GM06990 (cell line): ENCODE data around the gene PPA1.

Experiments
- DNase-seq: peaks from one replicate; pipeline ENCODE4 v3.0.0-alpha.2; 2011; ENCODE audit not compliant: insufficient read length; ENCODE audit errors: extremely low read depth
- H3K27me3 ChIP-seq: replicated peaks from 2 replicates; pipeline ENCODE4 v1.6.0; 2011; ENCODE audit warnings: low read length; ENCODE audit not compliant: control insufficient read depth, insufficient read depth
- H3K36me3 ChIP-seq: 2 replicates; pipeline ENCODE4 v1.5.1; 2011; ENCODE audit warnings: low read length; ENCODE audit not compliant: control insufficient read depth, insufficient read depth
- H3K4me3 ChIP-seq: replicated peaks from 2 replicates; pipeline ENCODE4 v1.5.1; 2011; ENCODE audit warnings: low read depth, mild to moderate bottlenecking, control low read depth, low read length
- CTCF ChIP-seq: IDR thresholded peaks from 2 replicates; pipeline ENCODE4 v1.5.1; 2011; ENCODE audit warnings: low read length, control low read depth, mild to moderate bottlenecking, inconsistent platforms; ENCODE audit not compliant: insufficient read depth, poor library complexity, severe bottlenecking

The PPA1 gene

GRCh38 chr10:70272925-70273316 lies 39.7 kb upstream of the PPA1 start:
- Histone ChIP-seq H3K4me3 (no peak overlapping the region), H3K27me3 (no peaks in the 10 kb centered on the region), H3K36me3 (no peaks in the 10 kb centered on the region)
- TF ChIP-seq CTCF, result peak; percentile 57
- peak; percentile 64 for DNase-seq

GRCh38 chr10:70271996-70272924 lies 39.0 kb upstream of the PPA1 start:
- Histone ChIP-seq H3K4me3 (no peak overlapping the region), H3K36me3 (no peaks in the 10 kb centered on the region), H3K27me3 (no peaks in the 10 kb centered on the region)
- no peak for DNase-seq
- no peak for TF ChIP-seq CTCF

DNA sequence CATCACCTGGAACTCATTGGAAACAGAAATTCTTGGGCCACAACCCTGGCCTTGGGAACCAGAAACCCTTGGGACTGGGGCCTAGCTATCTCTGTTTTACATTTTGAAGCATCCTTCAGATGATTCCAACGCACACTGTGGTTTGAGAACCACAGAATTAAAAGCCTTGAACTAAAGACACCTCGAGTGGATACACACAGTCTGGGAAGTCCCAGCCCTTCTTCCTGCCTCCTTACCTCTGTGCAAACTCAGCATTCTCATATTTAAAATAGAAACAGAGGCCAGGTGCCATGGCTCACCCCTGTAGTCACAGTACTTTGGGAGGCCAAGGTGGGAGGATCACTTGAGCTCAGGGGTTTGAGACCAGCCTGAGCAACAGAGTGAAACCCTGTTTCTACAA lies 37.7 kb upstream of the PPA1 start:
- Histone ChIP-seq H3K27me3 (no peaks in the 10 kb centered on the region), H3K36me3 (no peaks in the 10 kb centered on the region), H3K4me3 (no peak overlapping the region)
- no peak for TF ChIP-seq CTCF
- no peak for DNase-seq

DNA sequence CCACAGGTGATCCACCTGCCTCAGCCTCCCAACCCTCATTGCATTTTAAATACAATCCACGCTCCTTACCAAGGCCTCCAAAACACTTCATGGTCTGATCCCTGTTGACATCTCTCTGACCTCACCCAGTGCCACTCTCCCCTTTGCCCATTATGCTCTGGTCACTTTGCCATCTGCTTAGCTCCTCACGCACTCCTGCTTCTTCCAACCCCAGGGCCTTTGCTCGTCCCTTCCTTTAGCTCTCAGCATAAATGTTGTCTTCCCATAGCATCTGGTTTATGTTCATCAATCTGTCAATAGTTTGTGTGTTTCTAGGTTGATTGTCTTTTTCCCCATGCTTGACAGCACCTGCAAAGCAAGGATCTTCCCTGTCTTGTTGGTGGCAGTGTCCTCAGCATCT lies 36.5 kb upstream of the PPA1 start:
- no peaks in the 10 kb centered on the region for H3K36me3 ChIP-seq
- H3K4me3 ChIP-seq, result no peak overlapping the region
- no peak for DNase-seq
- H3K27me3 ChIP-seq, result no peaks in the 10 kb centered on the region
- no peak for TF ChIP-seq CTCF

GRCh38 chr10:70268376-70268775 lies 35.1 kb upstream of the PPA1 start:
- no peak for DNase-seq
- Histone ChIP-seq H3K36me3 (no peaks in the 10 kb centered on the region), H3K27me3 (no peaks in the 10 kb centered on the region), H3K4me3 (no peak overlapping the region)
- no peak for TF ChIP-seq CTCF
